Dermis microvascular lymphatic vessel endothelial cell (primary cell): ENCODE results near the gene VMP1. TPM values are rescaled to one million over a fixed set of nuclear protein-coding genes. Genes with fewer than 3 reads are reported as not detected.
A peak's percentile ranks its signal among the peaks of the same experiment; 100 is the strongest.
"Not testable (repeated sequence)": the region's sequence is repeated elsewhere in the genome, so short reads cannot be mapped to it uniquely, and the experiment has no call there.

Experiments used
- DNase-seq, 2 donors: peaks; one replicate each; pipeline versions ENCODE4 v3.0.0 to v3.0.0-alpha.2; 2010; ENCODE audit warnings: low read depth in 2 of 2
- total RNA-seq: library from RNA; depleted of rRNA; stranded (reverse); fragments of >200 nt; gene quantifications from 2 replicates; pipeline ENCODE4 v1.2.1, GENCODE V29; 2014

VMP1 gene
- total RNA-seq, 1 donor from 2014 or later: 96.5 TPM

DNA sequence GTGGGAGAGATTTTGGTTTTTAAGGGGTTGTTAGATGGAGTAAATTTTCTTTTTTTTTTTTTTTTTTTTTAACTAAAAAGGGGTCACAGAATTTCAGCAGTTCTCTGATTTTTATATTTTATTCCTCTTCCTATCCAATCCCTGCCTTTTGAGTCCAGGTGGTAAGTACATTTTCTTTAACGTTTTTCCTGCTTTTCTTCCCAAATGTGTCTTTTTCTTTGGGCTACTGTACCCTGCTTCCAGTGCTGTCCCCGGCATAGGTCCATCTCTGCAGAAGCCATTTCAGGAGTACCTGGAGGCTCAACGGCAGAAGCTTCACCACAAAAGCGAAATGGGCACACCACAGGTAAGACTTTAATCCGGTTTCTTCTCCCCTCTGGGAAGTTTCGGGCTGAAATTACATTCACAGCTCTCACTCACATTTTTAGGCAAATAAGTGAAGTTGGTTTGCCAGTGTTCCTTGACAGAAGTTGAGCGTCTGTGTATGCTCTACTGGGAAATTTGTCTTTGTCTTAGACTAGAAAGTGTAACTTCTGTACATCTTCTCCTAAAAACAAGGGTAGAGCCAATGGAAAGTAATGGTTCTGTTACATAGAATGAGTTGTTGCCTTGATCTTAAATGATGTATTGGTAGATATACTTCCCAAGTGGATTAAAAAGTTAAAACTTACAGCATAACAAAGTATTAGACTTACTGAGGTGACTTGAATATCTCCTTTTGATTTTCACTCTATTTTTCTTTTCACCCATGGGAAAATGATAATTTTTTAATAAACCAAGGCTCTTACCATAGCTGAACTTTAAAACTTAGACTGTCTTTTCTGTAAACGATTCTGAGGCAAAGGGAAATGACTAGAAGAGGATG lies 130.8 kb downstream of the VMP1 start:
- peak; percentile 15 to 41 for DNase-seq

DNA sequence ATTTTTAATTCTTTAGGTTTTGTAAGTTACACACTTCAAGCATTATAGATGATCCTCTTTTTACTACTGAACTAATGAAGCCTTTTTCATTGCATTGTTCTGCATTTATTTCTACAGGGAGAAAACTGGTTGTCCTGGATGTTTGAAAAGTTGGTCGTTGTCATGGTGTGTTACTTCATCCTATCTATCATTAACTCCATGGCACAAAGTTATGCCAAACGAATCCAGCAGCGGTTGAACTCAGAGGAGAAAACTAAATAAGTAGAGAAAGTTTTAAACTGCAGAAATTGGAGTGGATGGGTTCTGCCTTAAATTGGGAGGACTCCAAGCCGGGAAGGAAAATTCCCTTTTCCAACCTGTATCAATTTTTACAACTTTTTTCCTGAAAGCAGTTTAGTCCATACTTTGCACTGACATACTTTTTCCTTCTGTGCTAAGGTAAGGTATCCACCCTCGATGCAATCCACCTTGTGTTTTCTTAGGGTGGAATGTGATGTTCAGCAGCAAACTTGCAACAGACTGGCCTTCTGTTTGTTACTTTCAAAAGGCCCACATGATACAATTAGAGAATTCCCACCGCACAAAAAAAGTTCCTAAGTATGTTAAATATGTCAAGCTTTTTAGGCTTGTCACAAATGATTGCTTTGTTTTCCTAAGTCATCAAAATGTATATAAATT lies 132.3 kb downstream of the VMP1 start:
- DNase-seq: peak; percentile 3 to 25

- DNase-seq: peak; percentile 6 to 30
These were observed 133.1 kb downstream of the VMP1 start for GRCh38 chr17:59840329-59841090.

DNA sequence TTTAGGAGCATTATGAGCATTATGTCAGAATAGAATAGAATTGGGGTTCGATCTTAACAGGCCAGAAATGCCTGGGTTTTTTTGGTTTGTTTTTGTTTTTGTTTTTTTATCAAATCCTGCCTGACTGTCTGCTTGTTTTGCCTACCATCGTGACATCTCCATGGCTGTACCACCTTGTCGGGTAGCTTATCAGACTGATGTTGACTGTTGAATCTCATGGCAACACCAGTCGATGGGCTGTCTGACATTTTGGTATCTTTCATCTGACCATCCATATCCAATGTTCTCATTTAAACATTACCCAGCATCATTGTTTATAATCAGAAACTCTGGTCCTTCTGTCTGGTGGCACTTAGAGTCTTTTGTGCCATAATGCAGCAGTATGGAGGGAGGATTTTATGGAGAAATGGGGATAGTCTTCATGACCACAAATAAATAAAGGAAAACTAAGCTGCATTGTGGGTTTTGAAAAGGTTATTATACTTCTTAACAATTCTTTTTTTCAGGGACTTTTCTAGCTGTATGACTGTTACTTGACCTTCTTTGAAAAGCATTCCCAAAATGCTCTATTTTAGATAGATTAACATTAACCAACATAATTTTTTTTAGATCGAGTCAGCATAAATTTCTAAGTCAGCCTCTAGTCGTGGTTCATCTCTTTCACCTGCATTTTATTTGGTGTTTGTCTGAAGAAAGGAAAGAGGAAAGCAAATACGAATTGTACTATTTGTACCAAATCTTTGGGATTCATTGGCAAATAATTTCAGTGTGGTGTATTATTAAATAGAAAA lies 133.8 kb downstream of the VMP1 start:
- peak; percentile 24 to 41 for DNase-seq

DNA sequence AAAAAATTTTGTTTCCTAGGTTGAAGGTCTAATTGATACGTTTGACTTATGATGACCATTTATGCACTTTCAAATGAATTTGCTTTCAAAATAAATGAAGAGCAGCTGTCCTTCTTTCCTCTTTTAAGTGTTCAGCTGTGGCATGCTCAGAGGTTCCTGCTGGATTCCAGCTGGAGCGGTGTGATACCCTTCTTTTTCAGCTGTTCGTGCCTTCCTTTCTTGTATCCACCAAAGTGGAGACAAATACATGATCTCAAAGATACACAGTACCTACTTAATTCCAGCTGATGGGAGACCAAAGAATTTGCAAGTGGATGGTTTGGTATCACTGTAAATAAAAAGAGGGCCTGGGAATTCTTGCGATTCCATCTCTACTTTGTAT lies 134.4 kb downstream of the VMP1 start:
- DNase-seq: not testable (repeated sequence)

GRCh38 chr17:59842901-59843652 lies 135.6 kb downstream of the VMP1 start:
- DNase-seq: peak; percentile 90 to 95

DNA sequence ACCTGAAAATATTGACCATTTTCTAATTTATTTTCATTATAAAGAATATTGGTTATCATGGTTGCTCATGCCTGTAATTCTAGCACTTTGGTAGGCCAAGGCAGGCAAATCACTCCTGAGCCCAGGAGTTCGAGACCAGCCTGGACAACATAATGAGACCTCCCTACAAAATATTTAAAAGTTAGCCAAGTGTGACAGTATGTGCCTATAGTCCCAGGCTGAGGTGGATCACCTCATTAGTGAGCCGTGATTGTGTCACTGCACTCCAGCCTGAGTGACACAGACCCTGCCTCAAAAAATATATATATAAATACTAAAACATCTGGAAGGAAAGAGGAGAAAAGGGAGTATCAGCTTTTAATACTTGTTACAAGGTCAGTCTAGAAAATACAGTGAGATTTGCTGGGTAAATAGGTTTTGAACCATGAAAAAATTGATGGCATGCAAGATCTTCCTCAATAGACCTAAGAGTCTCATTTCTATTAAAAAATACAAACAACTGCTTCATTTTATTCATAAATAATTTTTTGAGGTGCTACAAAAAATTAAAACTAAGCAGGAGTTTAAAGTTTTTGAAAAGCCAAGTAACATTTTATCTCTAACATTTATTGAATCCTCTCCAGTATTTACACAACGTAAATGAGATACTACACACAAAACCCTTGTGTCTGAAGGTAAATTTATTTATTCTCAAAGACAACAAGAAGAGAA lies 137.6 kb downstream of the VMP1 start:
- DNase-seq: peak; percentile 25 to 48

DNA sequence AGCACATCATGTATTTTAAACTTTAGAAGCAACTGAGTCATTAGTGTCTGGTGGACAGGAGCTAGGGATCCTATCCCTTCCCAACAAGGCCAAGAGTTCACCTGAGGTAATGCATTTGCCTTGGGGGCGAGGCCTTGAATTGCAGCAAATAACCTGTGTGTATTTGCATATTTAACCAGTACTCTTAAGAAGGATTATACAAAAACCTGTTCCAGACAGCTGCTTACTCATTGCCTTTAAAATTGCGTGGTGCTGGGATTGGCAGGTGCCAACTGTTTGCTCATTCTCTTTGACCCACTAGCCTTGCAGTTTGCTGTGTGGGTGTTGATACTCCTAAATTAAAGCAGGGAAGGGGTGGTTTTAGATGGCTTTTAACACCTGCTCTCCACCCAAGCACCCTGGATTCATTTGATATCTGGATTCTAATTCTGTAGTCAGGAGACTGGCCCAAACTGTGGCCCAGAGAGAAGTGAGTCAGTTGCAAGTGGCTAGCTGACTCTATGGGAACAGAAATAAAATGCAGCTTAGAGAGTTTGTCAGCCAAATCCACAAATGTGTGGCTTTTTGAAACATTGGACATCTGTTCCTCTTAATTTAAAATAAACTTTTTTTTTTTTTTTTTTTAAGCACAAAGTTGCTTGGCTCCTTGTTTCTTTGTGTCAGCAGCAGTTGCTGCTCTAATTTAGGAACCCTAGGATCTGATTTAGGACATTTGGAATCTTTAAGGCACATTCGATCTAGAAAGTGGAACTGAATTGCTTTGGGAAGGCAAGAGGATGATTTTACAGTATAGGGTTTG lies 138.3 kb downstream of the VMP1 start:
- DNase-seq: peak; percentile 31 to 71

DNA sequence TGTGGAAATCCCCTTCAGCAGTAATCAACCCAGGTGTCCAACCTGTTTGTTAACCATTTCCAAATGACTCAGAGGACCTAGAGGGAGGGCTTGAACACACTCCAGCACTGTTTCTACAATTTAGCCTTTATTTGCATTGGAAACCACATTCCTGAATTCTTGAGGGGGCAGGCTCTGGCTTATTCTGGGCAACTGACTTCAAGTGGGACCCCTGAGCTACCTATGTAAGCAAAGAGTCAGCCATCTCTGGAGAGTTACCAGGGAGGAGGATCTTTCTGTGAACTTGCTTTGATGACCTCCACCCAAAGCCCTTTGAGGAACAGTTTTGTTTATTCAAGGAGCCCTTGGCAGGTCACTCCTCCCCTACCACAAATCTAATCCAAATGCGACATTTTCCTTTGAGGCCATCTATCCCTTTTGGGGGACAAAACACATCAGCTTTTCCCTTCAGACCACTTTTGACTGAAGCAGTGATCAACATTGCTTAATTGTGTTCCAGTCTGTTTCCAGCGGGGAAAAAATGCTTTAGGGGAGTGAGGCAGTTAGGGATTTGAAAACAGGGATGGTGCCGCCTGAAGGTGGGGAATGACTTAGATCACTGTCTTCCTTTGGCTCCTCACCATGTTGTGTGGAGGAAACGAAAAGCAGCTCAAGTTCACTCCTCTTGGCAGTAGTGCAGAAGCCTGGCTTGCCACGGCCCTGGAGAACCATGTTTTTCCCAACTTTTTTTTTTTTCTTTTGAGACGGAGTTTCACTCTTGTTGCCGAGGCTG lies 139.1 kb downstream of the VMP1 start:
- DNase-seq: peak; percentile 64 to 83

GRCh38 chr17:59848385-59848668 lies 140.9 kb downstream of the VMP1 start:
- DNase-seq: no peak

DNA sequence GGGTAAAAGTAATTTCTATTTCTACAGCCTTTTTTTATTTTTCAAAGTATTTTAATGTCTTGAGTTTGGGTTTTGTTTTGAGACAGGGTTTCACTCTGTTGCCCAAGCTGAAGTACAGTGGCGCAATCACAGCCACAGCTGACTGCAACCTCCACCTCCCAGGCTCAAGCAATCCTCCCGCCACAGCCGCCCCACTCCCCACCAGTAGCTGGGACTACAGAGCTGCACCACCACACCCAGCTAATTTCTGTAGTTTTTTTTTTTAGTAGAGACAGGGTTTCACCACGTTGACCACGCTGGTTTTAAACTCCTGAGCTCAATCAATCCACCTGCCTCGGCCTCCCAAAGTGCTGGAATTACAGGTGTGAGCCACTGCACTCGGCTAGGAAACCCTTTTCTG lies 141.3 kb downstream of the VMP1 start:
- DNase-seq: no peak

GRCh38 chr17:59850311-59850710 lies 142.9 kb downstream of the VMP1 start:
- DNase-seq: not testable (repeated sequence)

DNA sequence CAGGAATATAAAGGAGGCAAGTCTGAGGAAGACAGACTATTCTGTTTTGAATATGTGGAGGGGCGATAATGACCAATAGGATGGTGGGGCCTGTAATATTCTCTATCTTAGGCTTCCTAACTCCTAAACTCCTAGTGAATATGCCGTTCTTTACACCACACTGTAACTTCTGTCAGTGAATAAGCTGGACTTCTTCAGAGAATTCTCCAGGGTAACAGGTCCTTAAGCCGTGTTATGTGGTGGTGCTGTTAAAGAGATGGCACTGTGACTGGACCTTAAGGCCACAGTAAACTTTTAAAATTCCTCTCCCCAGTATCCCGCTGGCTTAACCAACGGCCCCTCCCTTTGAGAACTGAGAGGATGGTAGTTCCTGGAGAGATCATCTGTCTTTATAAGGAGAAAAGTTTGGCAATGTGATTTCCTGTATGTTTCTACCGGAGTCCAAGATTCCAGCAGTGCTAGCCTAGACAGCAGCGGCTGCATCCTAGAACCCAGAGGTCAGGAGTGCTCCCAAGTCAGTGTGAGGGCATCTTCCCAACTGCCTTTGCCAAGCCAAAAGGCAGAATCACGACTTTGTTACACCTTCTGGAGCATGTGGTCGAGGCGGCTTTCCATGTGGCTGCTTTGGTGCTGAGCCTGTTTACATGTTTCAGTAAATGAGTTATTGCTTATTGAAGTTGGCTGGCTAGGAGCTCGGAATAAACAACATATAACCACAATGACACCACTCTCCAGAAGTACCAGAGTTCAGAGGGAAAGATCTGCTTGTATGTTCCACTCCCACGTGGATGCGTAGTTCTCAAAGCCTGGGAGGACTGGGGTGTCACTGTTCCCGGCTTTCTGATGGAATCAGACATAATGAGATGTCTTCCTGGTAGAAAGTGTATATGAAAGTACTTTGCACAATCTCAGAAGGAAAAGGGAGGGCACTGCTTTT lies 144.3 kb downstream of the VMP1 start:
- peak in 1 of 2 donors; percentile 23 for DNase-seq

DNA sequence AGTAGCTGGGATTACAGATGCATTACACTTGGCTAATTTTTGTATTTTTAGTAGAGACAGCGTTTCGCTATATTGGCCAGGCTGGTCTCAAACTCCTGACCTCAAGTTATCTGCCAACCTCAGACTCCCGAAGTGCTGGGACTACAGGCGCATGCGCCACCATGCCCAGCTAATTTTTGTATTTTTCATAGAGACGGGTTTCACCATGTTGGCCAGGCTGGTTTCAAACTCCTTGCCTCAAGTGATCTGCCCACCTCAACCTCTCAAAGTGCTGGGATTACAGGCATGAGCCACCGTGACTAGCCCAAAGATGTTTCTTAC lies 145.4 kb downstream of the VMP1 start:
- not testable (repeated sequence) for DNase-seq

- peak; percentile 34 to 95 for DNase-seq
These were observed 145.9 kb downstream of the VMP1 start for GRCh38 chr17:59853168-59853918.

DNA sequence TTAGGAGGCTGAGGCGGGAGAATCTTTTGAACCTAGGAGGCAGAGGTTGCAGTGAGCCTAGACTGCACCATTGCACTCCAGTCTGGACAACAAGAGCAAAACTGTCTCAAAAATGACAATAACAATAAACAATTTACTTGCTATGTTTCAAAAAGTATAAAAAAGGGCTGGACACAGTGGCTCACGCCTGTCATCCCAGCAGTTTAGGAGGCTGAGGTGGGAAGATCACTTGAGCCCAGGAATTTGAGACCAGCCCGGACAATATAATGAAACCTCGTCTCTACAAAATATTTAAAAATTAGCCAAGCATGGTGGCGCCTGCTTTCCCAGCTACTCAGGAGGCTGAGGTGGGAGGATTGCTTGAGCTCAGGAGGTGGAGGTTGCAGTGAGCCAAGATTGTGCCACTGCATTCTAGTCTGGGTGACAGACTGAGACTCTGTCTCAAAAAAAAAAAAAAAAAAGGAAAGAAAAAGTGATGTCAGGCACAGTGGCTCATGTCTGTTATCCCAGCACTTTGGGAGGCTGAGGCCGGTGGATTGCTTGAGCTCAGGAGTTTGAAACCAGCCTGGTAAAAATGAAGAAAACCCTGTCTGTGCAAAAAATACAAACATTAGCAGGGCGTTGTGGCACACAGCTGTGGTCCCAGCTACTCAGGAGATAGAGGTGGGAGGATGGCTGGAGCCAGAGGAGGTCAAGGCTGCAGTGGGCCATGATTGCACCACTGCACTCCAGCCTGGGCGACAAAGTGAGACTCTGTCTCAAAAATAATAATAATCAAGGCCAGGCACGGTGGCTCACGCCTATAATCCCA lies 146.7 kb downstream of the VMP1 start:
- not testable (repeated sequence) for DNase-seq
